Kidney epithelial cell (primary cell): ENCODE results near the gene WDR12. TPM values are rescaled to one million over a fixed set of nuclear protein-coding genes. Genes with fewer than 3 reads are reported as not detected.

Experiments used
- DNase-seq: peaks from one replicate; pipeline ENCODE4 v3.0.0-alpha.2; 2010; ENCODE audit warnings: low read depth
- H3K27me3 ChIP-seq: 2 replicates; pipeline ENCODE4 v1.6.0; 2011; ENCODE audit warnings: low read length; ENCODE audit not compliant: control insufficient read depth, insufficient read depth
- H3K36me3 ChIP-seq: 2 replicates; pipeline ENCODE4 v1.5.1; 2011; ENCODE audit warnings: low read length; ENCODE audit not compliant: control insufficient read depth, insufficient read depth
- H3K4me3 ChIP-seq: 2 replicates; pipeline ENCODE4 v1.5.1; 2011; ENCODE audit warnings: low read depth, mild to moderate bottlenecking, control low read depth, low read length
- CTCF ChIP-seq: IDR thresholded peaks from 2 replicates; pipeline ENCODE4 v1.5.1; 2011; ENCODE audit warnings: mild to moderate bottlenecking, moderate library complexity, low read length, control low read depth, inconsistent platforms; ENCODE audit not compliant: insufficient read depth, poor library complexity, severe bottlenecking
- total RNA-seq: library from RNA; depleted of rRNA; stranded (reverse); fragments of >200 nt; gene quantifications from 2 replicates; pipeline ENCODE4 v1.2.3, GENCODE V29; 2015

WDR12 gene
- total RNA-seq, 1 donor from 2014 or later, result 17.5 TPM

- Histone ChIP-seq H3K27me3 (no peaks in the 10 kb centered on the region), H3K36me3 (no peaks in the 10 kb centered on the region), H3K4me3 (no peak overlapping the region)
- TF ChIP-seq CTCF, result no peak
- no peak for DNase-seq
Measured at GRCh38 chr2:202944408-202944807, 32.9 kb upstream of the WDR12 start.

GRCh38 chr2:202941771-202942170 is 30.3 kb upstream of the WDR12 start:
- no peak for TF ChIP-seq CTCF
- DNase-seq, result no peak
- Histone ChIP-seq H3K36me3 (no peaks in the 10 kb centered on the region), H3K27me3 (no peaks in the 10 kb centered on the region), H3K4me3 (no peak overlapping the region)

- no peaks in the 10 kb centered on the region for H3K36me3 ChIP-seq
- no peak for DNase-seq
- TF ChIP-seq CTCF, result no peak
- no peaks in the 10 kb centered on the region for H3K27me3 ChIP-seq
- no peak overlapping the region for H3K4me3 ChIP-seq
Measured at GRCh38 chr2:202938960-202939359, 27.5 kb upstream of the WDR12 start.

GRCh38 chr2:202934456-202934855 is 23.0 kb upstream of the WDR12 start:
- no peak for DNase-seq
- H3K36me3 ChIP-seq, result no peaks in the 10 kb centered on the region
- no peaks in the 10 kb centered on the region for H3K27me3 ChIP-seq
- no peak overlapping the region for H3K4me3 ChIP-seq
- TF ChIP-seq CTCF, result no peak

DNA sequence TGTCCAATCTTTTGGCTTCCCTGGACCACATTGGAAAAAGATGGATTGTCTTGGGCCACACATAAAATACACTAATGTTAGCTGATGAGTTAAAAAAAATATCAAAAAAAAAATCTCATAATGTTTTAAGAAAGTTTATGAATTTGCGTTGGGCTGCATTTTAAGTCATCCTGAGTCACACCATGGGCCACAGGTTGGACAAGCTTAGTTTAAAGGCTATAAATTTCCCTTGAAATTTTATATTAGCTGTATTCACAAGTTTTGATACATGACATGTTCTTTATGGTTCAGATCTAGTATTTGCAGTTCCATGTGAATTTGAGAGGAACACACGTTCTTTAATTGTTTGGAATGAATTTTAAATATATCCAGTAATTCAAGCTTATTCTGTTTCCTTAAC is 22.5 kb upstream of the WDR12 start:
- Histone ChIP-seq H3K4me3 (no peak overlapping the region), H3K27me3 (no peaks in the 10 kb centered on the region), H3K36me3 (no peaks in the 10 kb centered on the region)
- DNase-seq, result no peak
- no peak for TF ChIP-seq CTCF

- TF ChIP-seq CTCF, result no peak
- Histone ChIP-seq H3K36me3 (no peaks in the 10 kb centered on the region), H3K4me3 (no peak overlapping the region), H3K27me3 (no peaks in the 10 kb centered on the region)
- no peak for DNase-seq
Measured at GRCh38 chr2:202933139-202933510, 21.7 kb upstream of the WDR12 start.
